T1000 (cell line): Measurements from ENCODE around the gene PPIL4.
"Not testable (repeated sequence)": the region's sequence is repeated elsewhere in the genome, so short reads cannot be mapped to it uniquely, and the experiment has no call there.

Source experiments
- DNase-seq: peaks from one replicate; lab custom pipeline; 2025; ENCODE audit warnings: mixed read lengths; lab: John Stamatoyannopoulos, UW

Gene PPIL4

GRCh38 chr6:149483849-149484655 lies 61.8 kb downstream of the PPIL4 start:
- DNase-seq = no peak

GRCh38 chr6:149483334-149483725 lies 62.5 kb downstream of the PPIL4 start:
- no peak for DNase-seq

- DNase-seq = no peak
Measured at GRCh38 chr6:149482545-149483333, 63.1 kb downstream of the PPIL4 start.

GRCh38 chr6:149480502-149481280 lies 65.2 kb downstream of the PPIL4 start:
- DNase-seq = no peak

GRCh38 chr6:149478631-149479314 lies 67.1 kb downstream of the PPIL4 start:
- no peak for DNase-seq

- no peak for DNase-seq
Measured at GRCh38 chr6:149477544-149477943, 68.3 kb downstream of the PPIL4 start.

GRCh38 chr6:149476789-149477455 lies 68.9 kb downstream of the PPIL4 start:
- DNase-seq = no peak

GRCh38 chr6:149474108-149474935 lies 71.5 kb downstream of the PPIL4 start:
- DNase-seq = no peak

GRCh38 chr6:149473080-149474052 lies 72.5 kb downstream of the PPIL4 start:
- no peak for DNase-seq

- no peak for DNase-seq
Measured at GRCh38 chr6:149472241-149472640, 73.6 kb downstream of the PPIL4 start.

GRCh38 chr6:149471801-149472200 lies 74.0 kb downstream of the PPIL4 start:
- no peak for DNase-seq

- DNase-seq = no peak
Measured at GRCh38 chr6:149470948-149471347, 74.9 kb downstream of the PPIL4 start.

- no peak for DNase-seq
Measured at GRCh38 chr6:149468179-149468578, 77.7 kb downstream of the PPIL4 start.

GRCh38 chr6:149467265-149467664 lies 78.6 kb downstream of the PPIL4 start:
- no peak for DNase-seq

- DNase-seq = no peak
Measured at GRCh38 chr6:149464411-149464810, 81.4 kb downstream of the PPIL4 start.

- no peak for DNase-seq
Measured at GRCh38 chr6:149463781-149464180, 82.1 kb downstream of the PPIL4 start.

- not testable (repeated sequence) for DNase-seq
Measured at GRCh38 chr6:149462712-149463111, 83.1 kb downstream of the PPIL4 start.

- no peak for DNase-seq
Measured at GRCh38 chr6:149461670-149462069, 84.2 kb downstream of the PPIL4 start.

GRCh38 chr6:149460249-149460648 lies 85.6 kb downstream of the PPIL4 start:
- DNase-seq = not testable (repeated sequence)
